NCI-H187 (cell line): ENCODE measurements around the gene GLB1L.

Experiments used
- DNase-seq, 2 experiments: peaks; one replicate each; lab custom pipeline; 2025; lab: John Stamatoyannopoulos, UW

The GLB1L gene

GRCh38 chr2:219221957-219222518 lies 23.2 kb downstream of the GLB1L start:
- DNase-seq, result no peak

GRCh38 chr2:219220652-219221402 lies 24.4 kb downstream of the GLB1L start:
- no peak for DNase-seq

GRCh38 chr2:219219784-219220532 lies 25.3 kb downstream of the GLB1L start:
- DNase-seq, result no peak

- peak; percentile 38 to 83 for DNase-seq
Measured at GRCh38 chr2:219218732-219219701, 26.2 kb downstream of the GLB1L start, which contains the start of gene ABCB6. TSS of gene ABCB6 (minus strand) at chr2:219218958. CDS start at chr2:219218673, 285 bp downstream.

GRCh38 chr2:219218217-219218731 lies 27.0 kb downstream of the GLB1L start:
- DNase-seq, result peak in 1 of 2 experiments; percentile 38

- DNase-seq, result no peak
Measured at GRCh38 chr2:219216535-219216915, 28.7 kb downstream of the GLB1L start.

GRCh38 chr2:219215871-219216534 lies 29.2 kb downstream of the GLB1L start:
- no peak for DNase-seq

GRCh38 chr2:219214786-219215185 lies 30.5 kb downstream of the GLB1L start:
- DNase-seq, result no peak

- no peak for DNase-seq
Measured at GRCh38 chr2:219214141-219214540, 31.1 kb downstream of the GLB1L start.

GRCh38 chr2:219213486-219214071 lies 31.7 kb downstream of the GLB1L start:
- DNase-seq, result no peak

GRCh38 chr2:219213026-219213415 lies 32.2 kb downstream of the GLB1L start:
- no peak for DNase-seq

GRCh38 chr2:219210886-219211362 lies 34.3 kb downstream of the GLB1L start:
- no peak for DNase-seq

GRCh38 chr2:219210196-219210885 lies 34.9 kb downstream of the GLB1L start:
- no peak for DNase-seq

GRCh38 chr2:219209236-219210195 lies 35.7 kb downstream of the GLB1L start:
- no peak for DNase-seq

GRCh38 chr2:219207884-219208740 lies 37.1 kb downstream of the GLB1L start:
- DNase-seq, result no peak

GRCh38 chr2:219207134-219207883 lies 37.9 kb downstream of the GLB1L start:
- no peak for DNase-seq
